Measurements from ENCODE around the gene GLIPR1. TPM values are rescaled to one million over a fixed set of nuclear protein-coding genes. Genes with fewer than 3 reads are reported as not detected.
"Not testable (repeated sequence)": the region's sequence is repeated elsewhere in the genome, so short reads cannot be mapped to it uniquely, and the experiment has no call there.

GLIPR1 gene
- polyA plus RNA-seq (ENCODE audit: insufficient read length in 10 of 10): 10 to 100 TPM in 8 of 10 donors, 1 to 10 TPM in 2; 9.4 to 16.9 (median 11.8) TPM
- long read RNA-seq, donor 1, full-length matches to known transcripts: 3 of 34 reads
- long read RNA-seq, donor 1, partial matches to known transcripts: 17 of 34 reads
- long read RNA-seq, donor 1, other reads (novel, unspliced or antisense): 14 of 34 reads
- long read RNA-seq, donor 2, full-length matches to known transcripts: 5 of 72 reads
- long read RNA-seq, donor 2, partial matches to known transcripts: 45 of 72 reads
- long read RNA-seq, donor 2, other reads (novel, unspliced or antisense): 22 of 72 reads
- long read RNA-seq, donor 3: 0 reads
- long read RNA-seq, donor 4, full-length matches to known transcripts: 3 of 3 reads
- long read RNA-seq, donor 4, partial matches to known transcripts: 0 of 3 reads
- long read RNA-seq, donor 4, other reads (novel, unspliced or antisense): 0 of 3 reads
- long read RNA-seq, donor 5, full-length matches to known transcripts: 4 of 50 reads
- long read RNA-seq, donor 5, partial matches to known transcripts: 10 of 50 reads
- long read RNA-seq, donor 5, other reads (novel, unspliced or antisense): 36 of 50 reads
- long read RNA-seq, donor 6, full-length matches to known transcripts: 2 of 72 reads
- long read RNA-seq, donor 6, partial matches to known transcripts: 28 of 72 reads
- long read RNA-seq, donor 6, other reads (novel, unspliced or antisense): 42 of 72 reads
- long read RNA-seq, donor 7, full-length matches to known transcripts: 1 of 43 reads
- long read RNA-seq, donor 7, partial matches to known transcripts: 20 of 43 reads
- long read RNA-seq, donor 7, other reads (novel, unspliced or antisense): 22 of 43 reads
- long read RNA-seq, donor 8, full-length matches to known transcripts: 2 of 14 reads
- long read RNA-seq, donor 8, partial matches to known transcripts: 12 of 14 reads
- long read RNA-seq, donor 8, other reads (novel, unspliced or antisense): 0 of 14 reads
- long read RNA-seq, donor 9: 0 reads

DNA sequence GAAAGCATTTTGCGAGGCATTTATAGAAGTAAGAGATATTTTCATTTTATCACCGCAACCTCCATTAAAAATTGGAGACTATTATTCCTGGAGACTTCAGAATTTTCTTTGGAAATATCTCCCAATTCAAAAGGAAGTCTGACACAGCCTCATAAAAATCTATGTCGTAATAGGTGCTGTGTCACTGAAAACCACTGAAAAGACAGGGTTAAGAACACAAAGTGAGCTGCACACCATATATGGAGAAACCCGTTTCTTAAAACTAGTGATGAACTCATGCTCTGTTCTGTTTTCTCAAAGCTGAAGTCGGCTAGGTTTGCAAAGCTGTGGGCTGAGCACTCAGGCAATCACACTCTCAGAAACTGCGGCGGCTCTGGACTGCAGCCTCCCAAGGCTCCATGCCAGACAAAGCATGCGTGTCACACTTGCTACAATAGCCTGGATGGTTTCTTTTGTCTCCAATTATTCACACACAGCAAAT is at the start of gene GLIPR1:
TSS of gene GLIPR1 (plus strand) at position 287 of the 481 bp plus-strand sequence. CDS start at position 413, 126 bp downstream.
- peak; percentile 73 to 96 (median 80) for DNase-seq

DNA sequence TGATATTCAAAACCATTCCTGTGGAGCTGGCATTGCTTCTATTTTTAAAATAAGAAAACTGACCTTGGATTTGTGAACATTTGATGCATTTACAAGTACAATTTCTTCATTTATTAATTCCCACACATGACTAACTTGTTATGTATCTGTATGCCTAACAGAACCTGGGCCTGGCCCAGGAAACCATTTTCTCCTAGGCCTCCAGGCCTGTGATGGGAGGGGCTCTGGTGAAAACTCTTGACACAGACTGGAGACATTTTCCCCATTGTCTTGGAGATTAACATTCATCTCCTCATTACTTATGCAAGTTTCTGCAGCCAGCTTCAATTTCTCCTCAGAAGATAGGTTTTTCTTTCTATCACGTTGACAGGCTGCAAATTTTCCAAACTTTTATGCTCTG is 47.6 kb upstream of the GLIPR1 start:
- DNase-seq: no peak

DNA sequence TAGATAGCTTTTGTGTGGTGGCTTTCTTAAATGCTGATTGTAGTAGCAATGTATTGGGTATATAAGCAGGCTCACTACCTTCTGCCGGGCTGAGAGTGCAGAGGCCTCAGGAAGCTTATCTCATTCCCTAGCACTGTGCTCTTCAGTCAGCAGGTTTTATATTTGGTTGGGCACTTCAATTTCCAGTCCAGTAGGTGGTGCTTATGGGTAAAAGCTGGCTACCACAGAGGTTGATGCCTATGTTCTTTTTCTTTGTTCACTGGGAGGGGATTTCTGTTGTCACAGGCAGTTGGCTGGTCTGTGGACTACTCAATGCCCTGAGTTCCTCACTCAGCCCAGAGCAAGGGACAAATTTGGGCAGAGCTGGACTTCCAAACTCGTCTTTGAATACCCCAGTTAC is 43.0 kb upstream of the GLIPR1 start:
- DNase-seq: peak in 1 of 3 donors; percentile 5

DNA sequence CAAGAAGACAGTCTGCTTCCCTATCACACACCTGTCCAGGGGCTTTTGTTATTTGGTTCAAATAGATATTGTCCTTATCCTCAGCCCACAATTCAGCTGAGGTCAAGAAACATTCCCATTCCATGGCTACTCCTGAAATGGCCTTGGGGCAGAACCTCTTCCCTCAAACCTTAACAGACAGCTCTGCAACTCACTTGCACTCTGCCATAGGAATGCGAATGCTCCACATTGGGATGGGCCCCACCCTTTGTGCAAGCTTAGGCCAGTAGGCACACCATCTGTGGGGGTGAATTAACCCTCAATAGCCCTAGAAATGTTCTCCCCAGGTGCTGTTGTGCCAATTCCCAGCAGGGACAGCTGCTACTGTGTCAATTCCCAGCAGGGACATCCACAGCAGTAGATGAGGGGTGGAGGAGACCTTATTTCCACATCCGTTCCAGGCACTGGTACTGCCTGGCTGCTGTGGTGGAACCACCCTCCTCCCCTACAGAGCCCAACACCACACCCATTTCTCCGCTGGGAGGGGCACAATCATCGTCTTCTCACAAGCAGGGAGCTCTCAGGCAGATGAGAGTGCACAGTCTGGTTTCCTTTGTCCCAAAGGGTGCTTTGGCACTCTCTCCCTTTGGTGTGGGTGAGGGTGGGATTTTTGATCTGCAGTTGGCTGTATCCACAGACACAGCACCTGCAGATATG is 42.3 kb upstream of the GLIPR1 start:
- no peak for DNase-seq

DNA sequence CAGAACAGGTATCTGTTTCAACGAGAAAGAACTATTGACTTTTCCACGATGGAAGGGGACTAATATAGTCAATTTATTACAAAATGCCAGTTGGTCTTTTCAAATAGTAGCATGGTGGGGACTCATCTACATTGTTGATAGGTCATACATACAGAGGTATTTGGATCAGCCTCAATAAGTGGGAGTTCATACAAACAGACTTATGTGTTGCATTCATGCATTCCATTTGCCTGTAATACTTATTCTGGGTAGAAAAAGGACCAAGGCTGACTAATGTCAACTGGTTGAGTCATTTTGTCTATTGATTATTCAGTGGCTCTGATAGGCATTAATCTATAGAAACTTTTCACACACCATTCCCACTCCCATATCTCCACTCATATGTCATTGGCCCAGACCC is 41.5 kb upstream of the GLIPR1 start:
- no peak for DNase-seq

DNA sequence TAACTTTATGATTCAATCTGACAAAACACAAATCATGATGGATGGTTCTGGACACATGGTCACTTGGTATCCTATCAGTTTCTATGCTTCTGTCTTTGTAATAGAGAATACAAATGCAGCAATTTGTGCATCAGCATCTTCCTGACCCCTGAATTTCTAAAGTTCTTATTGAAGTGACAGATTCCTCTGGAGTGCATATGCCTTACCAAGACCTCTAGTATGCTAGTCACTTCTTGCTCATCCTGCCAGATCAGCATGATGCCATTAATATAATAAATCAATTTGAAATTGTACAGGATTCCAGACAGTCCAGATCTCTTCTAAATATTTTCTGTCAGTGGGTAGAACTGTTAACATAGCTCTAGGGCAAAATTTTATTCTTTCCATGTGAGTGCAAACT is 40.6 kb upstream of the GLIPR1 start:
- DNase-seq: no peak

DNA sequence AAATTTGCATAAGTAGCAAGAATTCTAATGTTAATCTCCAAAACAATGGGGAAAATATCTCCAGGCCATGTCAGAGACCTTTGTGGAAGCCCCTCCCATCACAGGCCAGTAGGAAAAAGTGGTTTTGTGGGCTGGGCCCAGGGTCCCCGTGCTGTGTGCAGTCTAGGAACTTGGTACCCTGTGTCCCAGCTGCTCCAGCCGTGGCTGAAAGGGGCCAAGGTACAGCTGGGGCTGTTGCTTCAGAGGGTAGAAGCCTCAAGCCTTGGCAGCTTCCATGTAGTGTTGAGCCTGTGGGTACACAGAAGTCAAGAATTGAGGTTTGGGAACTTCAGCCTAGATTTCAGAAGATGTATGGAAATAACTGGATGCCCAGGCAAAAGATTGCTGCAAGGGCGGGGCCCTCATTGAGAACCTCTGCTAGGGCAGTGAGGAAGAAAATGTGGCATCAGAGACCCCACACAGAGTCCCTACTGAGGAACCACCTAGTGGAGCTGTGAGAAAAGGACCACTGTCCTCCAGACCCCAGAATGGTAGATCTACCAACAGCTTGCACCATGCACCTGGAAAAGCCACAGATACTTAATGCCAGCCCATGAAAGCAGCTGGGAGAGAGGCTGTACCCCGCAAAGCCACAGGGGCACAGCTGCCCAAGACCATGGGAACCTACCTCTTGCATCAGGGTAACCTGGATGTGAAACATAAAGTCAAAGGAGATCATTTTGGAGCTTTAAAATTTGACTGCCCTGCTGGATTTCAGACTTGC is 38.7 kb upstream of the GLIPR1 start:
- not testable (repeated sequence) for DNase-seq

DNA sequence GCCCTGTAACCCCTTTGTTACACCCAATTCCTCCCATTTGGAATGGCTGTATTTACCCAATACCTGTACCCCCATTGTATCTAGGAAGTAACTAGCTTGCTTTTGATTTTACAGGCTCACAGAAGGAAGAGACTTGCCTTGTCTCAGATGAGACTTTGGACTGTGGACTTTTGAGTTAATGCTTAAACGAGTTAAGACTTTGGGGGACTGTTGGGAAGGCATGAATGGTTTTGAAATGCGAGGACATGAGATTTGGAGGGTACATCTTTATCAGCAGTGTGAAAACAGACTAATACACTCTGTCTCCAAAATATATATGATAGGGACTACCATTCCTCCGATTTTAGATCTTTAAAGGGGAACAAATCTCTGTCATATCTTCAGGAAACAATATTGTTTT is 38.1 kb upstream of the GLIPR1 start:
- DNase-seq: not testable (repeated sequence)

DNA sequence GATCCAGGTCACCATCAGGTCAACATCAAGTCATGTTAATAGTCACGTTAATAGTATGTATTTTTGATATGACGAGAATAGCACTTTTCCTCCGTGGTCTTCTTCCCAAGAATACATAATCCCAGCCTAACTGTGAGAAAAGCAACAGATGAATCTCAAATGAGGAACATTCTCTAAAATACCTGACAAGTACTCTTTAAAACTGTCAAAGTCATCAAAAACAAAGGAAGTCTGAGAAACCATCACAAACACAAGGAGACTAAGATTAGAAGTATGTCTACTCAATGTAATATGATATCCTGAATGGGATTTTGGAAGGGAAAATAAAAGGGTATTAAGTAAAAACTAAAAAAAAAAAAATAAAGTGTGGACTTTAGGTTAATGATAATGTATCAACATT is 36.8 kb upstream of the GLIPR1 start:
- no peak for DNase-seq

DNA sequence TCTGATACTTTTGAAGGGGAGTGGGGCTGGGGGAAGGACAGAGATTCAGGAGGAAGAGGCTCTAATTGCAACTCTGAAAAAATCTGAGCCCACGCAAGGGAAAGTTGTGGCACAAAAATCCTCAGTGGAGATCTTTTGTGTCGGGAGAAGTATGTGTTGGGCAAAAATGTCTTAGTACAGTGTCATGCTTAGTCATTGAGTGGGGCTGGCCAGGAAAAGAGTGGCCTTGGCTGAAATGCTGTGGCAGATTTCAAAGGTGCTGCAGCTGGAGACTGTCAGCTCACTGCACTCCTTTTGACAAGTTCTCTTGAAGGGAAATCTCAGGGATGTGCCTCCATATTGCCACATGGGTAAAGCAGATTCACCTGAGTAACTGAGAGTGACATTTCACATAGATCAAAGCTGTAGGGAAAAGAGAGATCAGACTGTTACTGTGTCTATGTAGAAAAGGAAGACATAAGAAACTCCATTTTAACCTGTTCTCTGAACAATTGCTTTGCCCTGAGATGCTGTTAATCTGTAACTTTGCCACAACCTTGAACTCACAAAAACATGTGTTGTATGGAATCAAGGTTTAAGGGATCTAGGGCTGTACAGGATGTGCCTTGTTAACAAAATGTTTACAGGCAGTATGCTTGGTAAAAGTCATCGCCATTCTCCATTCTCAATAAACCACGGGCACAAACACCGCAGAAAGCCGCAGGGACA is 36.0 kb upstream of the GLIPR1 start:
- peak in 1 of 3 donors; percentile 27 for DNase-seq

DNA sequence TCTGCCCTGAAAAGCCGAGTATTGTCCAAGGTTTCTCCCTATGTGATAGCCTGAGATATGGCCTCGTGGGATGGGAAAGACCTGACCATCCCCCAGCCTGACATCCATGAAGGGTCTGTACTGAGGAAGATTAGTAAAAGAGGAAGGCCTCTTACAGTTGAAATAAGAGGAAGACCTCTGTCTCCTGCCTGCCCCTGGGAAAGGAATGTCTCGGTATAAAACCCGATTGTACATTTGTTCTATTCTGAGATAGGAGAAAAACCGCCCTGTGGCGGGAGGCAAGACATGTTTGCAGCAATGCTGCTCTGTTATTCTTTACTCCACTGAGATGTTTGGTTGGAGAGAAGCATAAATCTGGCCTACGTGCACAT is 35.4 kb upstream of the GLIPR1 start:
- DNase-seq: not testable (repeated sequence)

DNA sequence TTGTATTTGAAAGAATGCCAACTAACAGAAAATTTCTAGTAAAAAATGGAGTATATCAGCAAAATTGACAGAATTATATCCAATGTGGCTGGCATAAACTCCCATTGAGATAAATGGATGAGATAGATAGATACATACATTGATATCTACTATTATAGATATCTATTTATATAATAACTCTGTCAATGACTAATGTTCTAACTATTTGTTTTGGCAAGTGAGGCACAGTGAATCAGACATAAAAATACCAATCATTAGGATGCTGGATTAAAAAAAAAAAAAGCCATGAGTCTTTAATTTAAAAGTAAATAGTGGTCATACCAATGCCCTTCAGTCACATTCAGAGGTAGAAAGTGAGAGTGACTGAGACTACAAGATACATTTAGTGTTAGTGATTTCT is 33.7 kb upstream of the GLIPR1 start:
- peak in 1 of 3 donors; percentile 75 for DNase-seq

DNA sequence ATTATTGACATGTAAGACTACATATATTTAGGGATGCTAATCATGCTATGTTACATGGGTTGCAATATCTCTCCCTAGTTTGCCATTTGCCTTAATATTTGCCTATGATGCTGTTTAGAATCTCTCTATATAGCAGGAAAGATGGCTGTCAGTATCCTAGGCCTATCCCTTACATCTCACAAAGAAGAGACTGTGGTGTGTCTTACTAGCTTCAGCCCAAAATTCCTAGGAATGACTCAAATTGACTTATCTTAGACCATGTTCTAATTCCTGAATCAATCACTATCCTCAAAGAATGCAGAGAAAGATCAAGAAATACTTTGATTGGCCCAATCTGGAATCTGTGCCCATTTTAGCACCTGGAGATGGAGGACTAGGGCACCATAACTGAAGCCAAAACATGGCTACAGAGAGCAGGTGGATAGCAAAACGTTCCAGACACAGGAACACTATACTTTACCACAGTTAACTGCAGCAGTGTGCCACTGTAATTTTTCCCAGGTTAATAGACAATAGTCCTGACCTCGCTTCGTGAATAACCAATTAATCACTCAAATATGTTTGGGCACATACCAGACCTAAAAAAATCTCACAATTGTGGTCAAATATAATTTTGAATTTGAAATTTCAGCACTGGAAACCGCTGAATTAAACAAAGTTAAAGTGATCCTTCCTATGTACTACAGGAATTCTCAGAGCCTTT is 32.7 kb upstream of the GLIPR1 start:
- no peak for DNase-seq

DNA sequence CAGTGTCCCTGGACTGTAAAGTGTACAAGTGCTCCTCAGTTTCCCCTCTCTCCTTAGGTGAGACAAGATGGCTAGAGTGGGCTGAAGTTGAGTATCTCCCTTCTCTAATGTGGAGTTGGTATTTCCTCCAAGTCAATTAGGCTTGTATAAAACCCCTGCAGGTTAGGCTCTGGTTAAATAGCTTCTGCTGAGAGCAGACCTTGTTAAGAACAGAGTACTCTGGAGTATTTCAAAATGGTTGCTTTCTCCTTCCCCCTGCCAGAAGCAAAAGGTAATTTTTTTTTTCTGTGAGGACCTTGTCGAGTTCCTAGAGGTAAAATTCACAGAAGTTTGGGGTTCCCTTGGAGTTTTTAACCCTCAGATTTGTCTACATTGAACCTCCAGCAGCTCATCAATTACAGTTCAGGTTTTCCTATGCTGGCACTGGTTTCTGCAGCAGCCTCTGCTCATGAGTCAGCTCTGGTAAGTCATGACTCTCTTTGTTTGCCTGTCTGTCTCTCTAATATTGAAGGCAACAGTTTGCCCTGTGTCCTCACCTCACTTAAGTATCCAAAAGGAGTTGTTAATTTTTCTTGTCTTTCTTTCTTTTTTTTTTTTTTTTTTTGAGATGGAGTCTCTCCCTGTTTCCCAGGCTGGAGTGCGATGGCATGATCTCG is 27.8 kb upstream of the GLIPR1 start:
- no peak for DNase-seq

DNA sequence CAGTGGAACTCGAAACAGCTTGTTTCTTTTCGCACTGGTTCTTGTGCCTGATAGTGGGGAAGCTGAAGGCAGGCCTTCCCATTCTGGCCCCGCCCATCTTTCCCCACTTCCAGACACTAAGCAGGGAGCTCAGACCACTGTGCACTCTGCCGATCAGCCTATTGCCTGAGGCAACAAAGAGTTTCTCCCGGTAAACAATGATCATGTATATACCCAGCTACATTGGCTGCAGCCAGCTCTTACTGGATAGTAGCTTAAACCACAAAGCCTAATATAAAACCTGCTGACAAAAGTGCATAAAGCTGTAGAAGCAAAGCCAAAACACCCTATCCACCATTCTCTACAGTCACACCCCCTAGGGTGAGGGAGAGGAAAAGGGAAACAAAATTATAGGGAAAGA is 24.7 kb upstream of the GLIPR1 start:
- no peak for DNase-seq

DNA sequence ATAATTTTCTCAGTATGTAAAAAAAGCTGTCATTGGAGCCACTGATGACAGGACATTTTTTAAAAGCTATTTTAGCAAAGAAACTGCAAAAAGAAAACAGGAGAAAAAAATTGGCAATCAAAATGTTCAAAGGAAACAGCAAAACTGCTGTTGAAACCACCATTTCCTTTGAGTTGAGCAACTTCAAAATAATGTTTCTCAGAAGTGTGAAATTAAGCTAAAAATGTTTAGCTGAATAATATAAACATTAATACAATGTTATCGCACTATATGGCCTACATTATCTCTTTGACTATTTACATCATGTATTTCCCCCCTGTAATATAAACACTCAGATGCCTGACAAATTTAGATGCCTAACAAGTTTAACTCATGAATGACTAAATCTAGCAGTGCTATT is 23.4 kb upstream of the GLIPR1 start:
- DNase-seq: no peak

DNA sequence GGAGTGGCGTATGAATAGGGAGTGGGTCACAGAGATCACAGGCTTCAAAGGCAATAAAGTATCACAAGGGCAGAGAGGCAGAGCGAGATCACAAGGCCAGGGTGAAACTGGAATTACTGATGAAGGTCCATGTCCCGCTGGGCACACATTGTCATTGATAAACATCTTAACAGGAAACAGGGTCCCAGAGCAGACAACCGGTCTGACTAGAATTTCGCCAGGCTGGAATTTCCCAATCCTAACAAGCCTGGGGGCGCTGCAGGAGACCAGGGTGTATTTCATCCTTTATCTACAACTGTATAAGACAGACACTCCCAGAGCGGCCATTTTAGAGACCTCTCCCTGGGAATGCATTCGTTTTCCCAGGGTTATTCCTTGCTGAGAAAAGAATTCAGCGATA is 22.7 kb upstream of the GLIPR1 start:
- DNase-seq: not testable (repeated sequence)

DNA sequence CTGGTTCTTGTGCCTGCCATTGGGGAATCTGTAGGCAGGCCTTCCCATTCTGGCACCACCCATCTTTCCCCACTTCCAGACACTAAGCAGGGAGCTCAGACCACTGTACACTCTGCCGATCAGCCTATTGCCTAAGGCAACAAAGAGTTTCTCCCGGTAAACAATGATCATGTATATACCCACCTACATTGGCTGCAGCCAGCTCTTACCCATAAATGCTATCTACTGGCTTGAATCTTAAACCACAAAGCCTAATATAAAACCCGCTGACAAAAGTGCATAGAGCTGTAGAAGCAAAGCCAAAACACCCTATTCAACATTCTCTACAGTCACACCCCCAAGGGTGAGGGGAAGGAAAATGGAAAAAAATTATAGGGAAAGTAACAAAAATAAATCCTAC is 20.8 kb upstream of the GLIPR1 start:
- no peak for DNase-seq

DNA sequence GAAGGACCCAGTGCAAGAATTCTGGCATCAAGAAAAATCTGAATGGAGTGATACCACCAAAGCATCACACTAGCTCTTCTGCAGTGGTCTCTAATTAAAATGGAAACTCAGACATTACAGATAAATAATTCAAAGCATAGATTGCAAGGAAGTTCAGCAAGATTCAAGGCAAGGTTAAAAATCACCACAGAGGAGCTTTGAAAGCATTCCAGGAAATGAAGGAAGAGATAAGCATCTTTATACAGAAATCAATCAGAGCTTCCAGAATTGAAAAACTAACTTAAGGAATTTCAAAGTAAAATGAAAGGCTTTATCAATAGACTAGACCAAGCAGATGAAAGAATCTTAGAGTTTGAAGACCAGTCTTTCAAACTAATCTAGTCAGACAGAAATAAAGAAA is 20.4 kb upstream of the GLIPR1 start:
- DNase-seq: no peak

All from muscle of back (tissue), 13 donors.